Adipose tissue (tissue), 3 donors: ENCODE measurements around the gene CMTM4. TPM values are rescaled to one million over a fixed set of nuclear protein-coding genes. Genes with fewer than 3 reads are reported as not detected.
"Not testable (repeated sequence)": the region's sequence is repeated elsewhere in the genome, so short reads cannot be mapped to it uniquely, and the experiment has no call there.

ENCODE experiments used
- H3K27ac ChIP-seq: one replicate; pipeline ENCODE4 v1.5.1; 2013; ENCODE audit warnings: low read depth, low read length
- WGBS, 3 donors: extraction: QIAGEN DNeasy Blood & Tissue Kit; methylation state at CpG; one replicate each; pipeline ENCODE4 v1.1.7; 2013; 5-methylcytosine and 5-hydroxymethylcytosine counted together
- polyA plus RNA-seq, 3 donors: library from polyadenylated mRNA; stranded (reverse); fragments of 200-250 nt; gene quantifications; one replicate each; pipeline ENCODE4 v1.2.3, GENCODE V29; 2013
- donor health status: healthy with polysubstance abuse.
- donor health status: Bipolar disorder and iron deficiency.
- donor health status: healthy.

The CMTM4 gene
- polyA plus RNA-seq, 3 donors: 4.6 to 16.2 (median 9.4) TPM

GRCh38 chr16:66653581-66654350 lies 42.8 kb downstream of the CMTM4 start:
- no peak overlapping the region for H3K27ac ChIP-seq
- WGBS, 3 donors: 85 to 93% (median 92%) methylated on average over 6 of the region's 6 CpGs

DNA sequence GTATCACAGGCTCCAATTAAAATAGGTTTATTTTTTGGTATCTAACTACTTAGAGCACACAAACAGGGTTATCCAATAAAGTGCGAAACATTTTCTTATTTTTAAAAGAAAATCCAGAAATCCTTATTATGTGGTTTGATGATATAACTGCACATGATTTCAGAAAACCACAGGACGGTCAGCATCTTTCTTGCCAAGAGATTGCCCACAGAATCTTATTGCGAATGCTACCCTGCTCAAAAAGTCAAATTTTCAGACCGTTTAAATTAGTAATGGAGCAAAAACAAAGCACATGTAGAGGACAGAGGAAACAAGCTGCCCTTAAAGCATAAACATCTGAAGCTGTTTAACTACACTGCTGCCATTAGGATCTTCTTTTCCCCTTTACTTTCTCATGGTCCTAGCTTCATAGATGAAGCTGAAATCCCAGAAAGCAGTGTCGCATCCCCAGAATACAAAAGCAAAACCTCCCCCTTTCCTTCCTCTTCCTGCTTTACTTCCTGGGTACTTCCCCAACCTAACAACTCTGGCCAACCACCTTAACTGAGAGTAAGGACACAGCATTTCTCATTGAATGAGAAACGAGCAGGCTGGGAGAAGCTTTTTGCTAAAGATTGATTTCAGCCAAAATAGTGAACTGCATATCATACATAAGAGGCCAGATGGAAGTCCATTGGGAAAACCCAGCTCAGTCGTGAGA lies 43.7 kb downstream of the CMTM4 start:
- no peak overlapping the region for H3K27ac ChIP-seq
- WGBS, 3 donors: 54 to 79% (median 57%) methylated on average over 7 of the region's 7 CpGs

- no peak overlapping the region for H3K27ac ChIP-seq
- WGBS, 3 donors: 78 to 91% (median 79%) methylated on average over 6 of the region's 6 CpGs
Measured at GRCh38 chr16:66651965-66652364, 44.6 kb downstream of the CMTM4 start.

- no peak overlapping the region for H3K27ac ChIP-seq
- 58 to 60% (median 60%) methylated on average over 2 of the region's 2 CpGs for WGBS, 3 donors
Measured at GRCh38 chr16:66651474-66651765, 45.1 kb downstream of the CMTM4 start.

DNA sequence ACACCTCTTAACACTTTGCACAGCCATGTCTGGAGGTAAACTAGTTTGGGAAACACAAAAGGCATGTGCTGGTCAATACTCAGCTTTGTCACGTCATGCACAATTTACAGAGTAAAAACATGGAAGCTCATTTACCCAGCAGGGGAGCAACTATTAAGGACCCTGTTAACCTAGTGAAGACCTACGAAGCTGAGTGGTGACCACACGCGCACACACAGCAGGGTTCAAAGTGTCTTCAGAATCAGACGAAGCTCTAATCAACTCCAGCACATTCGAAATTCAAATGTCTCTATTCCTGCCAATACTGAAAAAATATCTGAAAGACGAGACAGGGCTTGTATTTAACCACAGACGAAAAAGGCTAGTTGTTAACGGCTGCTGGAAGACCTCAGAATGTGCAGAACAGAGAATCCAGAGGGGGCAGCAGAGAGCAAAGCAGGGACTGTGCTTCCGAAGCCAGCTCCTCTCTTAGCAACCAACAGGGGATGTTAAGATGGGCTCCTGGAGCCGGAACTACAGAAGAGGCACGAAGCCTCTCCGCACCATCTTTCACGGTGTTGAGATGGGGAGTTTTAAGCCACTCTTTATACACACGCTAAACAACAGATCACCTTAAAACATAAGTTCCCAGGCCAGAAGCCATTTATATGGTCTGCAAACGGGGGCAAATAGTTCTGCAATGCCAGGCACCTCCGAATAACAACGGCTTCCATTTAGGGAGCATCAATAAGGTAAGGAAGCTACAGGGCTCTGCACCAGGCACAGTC lies 45.7 kb downstream of the CMTM4 start:
- WGBS, 3 donors: 25 to 30% (median 26%) methylated on average over 18 of the region's 18 CpGs
- no peak overlapping the region for H3K27ac ChIP-seq

DNA sequence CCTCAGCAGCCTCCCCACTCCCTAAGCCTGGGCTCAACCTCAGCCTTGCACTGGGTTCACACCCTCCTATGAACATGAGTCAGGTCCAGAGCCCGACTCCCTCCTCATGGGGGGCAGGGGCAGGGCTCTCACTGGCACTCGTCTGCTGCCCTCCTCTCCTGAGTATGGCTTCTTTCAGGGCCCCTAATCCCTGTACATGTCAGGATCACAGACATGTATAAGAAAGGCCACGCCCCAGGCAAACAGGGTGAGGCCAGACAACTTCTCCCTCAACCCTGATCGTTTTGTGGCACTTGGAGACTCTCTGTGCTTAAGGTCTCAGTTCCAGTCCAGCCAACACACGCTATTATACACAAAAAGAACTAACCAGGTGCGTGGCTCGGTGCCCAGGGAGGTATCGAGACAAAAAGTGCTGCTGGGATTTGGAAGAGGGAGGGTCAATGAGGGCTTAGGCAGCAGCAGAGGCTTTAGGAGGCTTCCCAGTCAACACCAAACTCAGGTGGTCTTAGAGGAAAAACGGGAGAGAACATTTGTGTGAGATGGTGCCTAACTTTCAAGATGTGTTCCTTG lies 46.8 kb downstream of the CMTM4 start:
- 74 to 89% (median 88%) methylated on average over 9 of the region's 9 CpGs for WGBS, 3 donors
- H3K27ac ChIP-seq: no peak overlapping the region

DNA sequence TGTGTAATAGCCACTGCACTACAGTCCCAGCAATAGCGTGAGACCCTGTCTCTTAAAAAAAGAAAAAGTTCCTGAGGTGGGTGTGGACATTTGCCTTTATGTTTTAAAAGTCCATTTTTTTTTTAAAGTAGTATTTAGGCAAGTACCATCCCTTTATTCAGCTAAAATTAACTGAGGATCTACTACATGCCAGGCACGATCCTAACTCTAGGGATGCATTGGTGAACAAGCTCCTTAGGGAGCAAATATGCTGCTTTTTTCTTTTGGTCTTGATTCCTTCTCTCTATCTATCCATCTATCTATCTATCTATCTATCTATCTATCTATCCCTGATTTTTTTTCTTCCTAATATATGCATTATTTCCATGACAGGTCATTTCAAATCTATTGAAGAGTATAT lies 47.4 kb downstream of the CMTM4 start:
- H3K27ac ChIP-seq: no peak overlapping the region
- 87 to 100% (median 96%) methylated on average over 2 of the region's 2 CpGs for WGBS, 3 donors

DNA sequence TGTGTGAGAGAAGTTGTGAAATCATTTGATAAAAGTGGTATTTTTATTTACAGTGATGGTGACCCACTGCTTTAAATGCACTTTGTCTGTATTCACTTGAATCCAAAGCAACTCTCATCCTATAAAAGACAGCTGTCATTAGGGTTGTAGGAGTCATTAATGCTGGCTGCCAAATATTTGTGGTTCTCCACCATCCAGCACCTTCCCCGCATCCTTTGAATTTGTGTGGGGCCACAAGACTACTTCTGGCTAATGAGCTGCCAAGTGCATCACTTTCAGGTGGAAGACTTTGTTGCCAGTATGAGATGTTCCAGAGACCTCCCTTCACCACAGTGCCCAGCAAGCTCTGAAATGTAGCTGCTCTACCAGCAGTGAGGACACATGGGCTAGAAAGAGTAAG lies 48.7 kb downstream of the CMTM4 start:
- 94 to 100% (median 96%) methylated on average over 1 of the region's 1 CpG for WGBS, 3 donors
- H3K27ac ChIP-seq: no peak overlapping the region

GRCh38 chr16:66641387-66641786 lies 55.2 kb downstream of the CMTM4 start:
- WGBS, 3 donors: 66 to 100% (median 91%) methylated on average over 1 of the region's 1 CpG
- no peak overlapping the region for H3K27ac ChIP-seq

- 91 to 93% (median 91%) methylated on average over 3 of the region's 3 CpGs for WGBS, 3 donors
- H3K27ac ChIP-seq: no peak overlapping the region
Measured at GRCh38 chr16:66640724-66641314, 55.7 kb downstream of the CMTM4 start.

- H3K27ac ChIP-seq: no peak overlapping the region
- 86 to 87% (median 87%) methylated on average over 6 of the region's 6 CpGs for WGBS, 3 donors
Measured at GRCh38 chr16:66639091-66639885, 57.3 kb downstream of the CMTM4 start.

GRCh38 chr16:66637806-66638205 lies 58.7 kb downstream of the CMTM4 start:
- 88 to 94% (median 91%) methylated on average over 3 of the region's 3 CpGs for WGBS, 3 donors
- H3K27ac ChIP-seq: no peak overlapping the region

DNA sequence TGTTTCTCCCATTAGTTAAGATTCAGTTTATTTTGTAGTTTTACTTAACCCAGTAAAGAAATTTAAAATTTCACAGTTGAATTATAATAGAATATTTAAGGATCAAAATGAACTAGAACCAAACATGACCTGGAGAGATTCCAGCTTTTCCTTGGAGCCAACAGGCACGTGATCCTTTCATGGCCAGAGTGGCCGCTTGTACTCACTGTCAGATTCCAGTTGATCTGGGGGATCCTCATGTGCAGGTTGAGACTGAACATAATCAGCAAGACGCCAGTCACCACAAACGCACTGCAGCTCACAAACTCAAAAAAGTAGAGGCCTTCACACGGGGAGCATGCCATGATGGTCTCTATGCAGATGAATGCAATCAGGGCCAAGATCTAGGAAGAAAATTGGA lies 60.3 kb downstream of the CMTM4 start:
- no peak overlapping the region for H3K27ac ChIP-seq
- 59 to 79% (median 78%) methylated on average over 5 of the region's 5 CpGs for WGBS, 3 donors

DNA sequence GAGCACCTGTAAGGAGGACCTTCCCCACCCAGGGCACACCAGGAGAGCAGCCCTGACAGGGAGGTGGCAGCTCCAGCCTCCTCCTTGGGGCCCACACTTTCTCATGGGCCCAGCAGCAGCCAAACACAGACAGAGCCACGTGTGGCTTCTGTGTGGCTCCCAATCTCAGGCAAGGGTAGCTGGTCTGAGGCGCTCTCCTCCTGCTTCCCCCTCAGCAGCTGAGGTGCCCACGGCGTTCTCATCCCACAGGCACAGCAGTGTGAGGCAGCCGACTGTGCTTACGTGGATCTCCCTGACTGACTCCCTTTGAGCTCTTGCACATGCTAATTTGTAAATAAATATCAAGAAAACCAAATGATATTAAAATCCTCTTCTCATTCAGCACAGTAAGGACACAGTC lies 61.1 kb downstream of the CMTM4 start:
- 85 to 95% (median 87%) methylated on average over 6 of the region's 6 CpGs for WGBS, 3 donors
- H3K27ac ChIP-seq: no peak overlapping the region

DNA sequence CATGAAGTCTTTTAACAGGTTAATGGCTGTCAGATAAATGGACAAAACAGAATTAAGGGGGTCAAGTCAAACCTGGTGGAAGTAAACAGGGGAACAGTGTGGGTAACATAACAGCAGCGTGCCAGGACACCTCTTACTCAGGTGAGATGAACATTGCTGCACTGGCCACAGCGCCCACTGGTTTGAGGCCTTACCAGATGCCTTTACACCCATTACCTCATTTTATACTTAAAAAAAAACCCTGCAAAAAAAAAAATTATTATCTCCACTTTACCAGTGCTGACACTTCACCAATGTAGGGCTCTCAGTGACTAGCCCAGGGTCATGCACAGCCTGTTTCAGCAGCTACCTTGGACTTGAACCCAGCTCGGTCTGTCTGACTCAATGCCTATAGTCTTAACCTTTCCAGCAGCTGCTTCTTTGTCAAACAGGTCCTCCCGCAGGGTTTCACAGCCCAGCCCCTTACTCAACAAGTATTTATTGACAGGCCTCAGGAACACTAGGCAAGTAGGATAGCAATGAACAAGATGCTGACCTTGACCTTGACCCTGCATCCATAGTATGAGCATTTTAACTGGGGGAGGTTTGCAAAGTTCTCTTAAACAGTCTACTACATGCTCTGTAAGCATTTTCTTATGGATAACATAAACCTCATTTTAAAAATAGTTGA lies 61.9 kb downstream of the CMTM4 start:
- no peak overlapping the region for H3K27ac ChIP-seq
- WGBS, 3 donors: 83 to 99% (median 96%) methylated on average over 4 of the region's 4 CpGs

GRCh38 chr16:66631558-66631957 lies 65.0 kb downstream of the CMTM4 start:
- 68 to 95% (median 95%) methylated on average over 3 of the region's 4 CpGs for WGBS, 3 donors
- H3K27ac ChIP-seq: not testable (repeated sequence)

GRCh38 chr16:66630561-66631260 lies 65.8 kb downstream of the CMTM4 start:
- WGBS, 3 donors: 92 to 96% (median 95%) methylated on average over 7 to 29 of the region's 49 CpGs
- not testable (repeated sequence) for H3K27ac ChIP-seq
